K562 (cell line): Measurements from ENCODE around the gene GPAT3. TPM values are rescaled to one million over a fixed set of nuclear protein-coding genes. Genes with fewer than 3 reads are reported as not detected.

Experiments
- BRCA1 ChIP-seq, 2 experiments: fragments of 450-650 bp in 1 of 2; sonication (generic) in 1 of 2; formaldehyde crosslinking in 1 of 2; IDR thresholded peaks; 2 replicates each; pipeline versions ENCODE4 v1.5.0 to v1.6.1; 2017 to 2020; ENCODE audit warnings: mild to moderate bottlenecking in 1 of 2, missing genetic modification reagents in 1 of 2
- CBX5 ChIP-seq: IDR thresholded peaks from 2 replicates; pipeline ENCODE4 v1.6.1; 2014; ENCODE audit warnings: low read depth, borderline replicate concordance
- CHCHD3 ChIP-seq: fragments of 250-450 bp; sonication (Bioruptor Pico); IDR thresholded peaks from 2 replicates; pipeline ENCODE4 v2.1.2; 2022; ENCODE audit warnings: mild to moderate bottlenecking
- DACH1 ChIP-seq: fragments of 450-650 bp; IDR thresholded peaks from 2 replicates; pipeline ENCODE4 v1.6.1; 2018; ENCODE audit not compliant: partially characterized antibody
- E2F3 ChIP-seq: fragments of 250-450 bp; sonication (Bioruptor Pico); IDR thresholded peaks from 2 replicates; pipeline ENCODE4 v1.4.0; 2020; ENCODE audit warnings: mild to moderate bottlenecking
- EGR1 ChIP-seq: fragments of 450-650 bp; conservative IDR thresholded peaks from 2 replicates; pipeline ENCODE4 v1.6.1; 2017; ENCODE audit warnings: mild to moderate bottlenecking
- HDAC1 ChIP-seq, 2 experiments: fragments of 450-650 bp; IDR thresholded peaks; 2 replicates each; pipeline ENCODE4 v1.6.1; 2016 to 2017; ENCODE audit warnings: inconsistent platforms in 1 of 2, mild to moderate bottlenecking in 1 of 2, moderate library complexity in 1 of 2
- HDAC3 ChIP-seq: fragments of 450-650 bp; IDR thresholded peaks from 2 replicates; pipeline ENCODE4 v1.6.1; 2018; ENCODE audit warnings: borderline replicate concordance, mild to moderate bottlenecking, moderate library complexity; ENCODE audit not compliant: partially characterized antibody
- HMGN3 ChIP-seq: IDR thresholded peaks from 2 replicates; pipeline ENCODE4 v1.6.1; 2011; ENCODE audit warnings: borderline replicate concordance, low read depth, mild to moderate bottlenecking, mixed read lengths, low read length; ENCODE audit not compliant: insufficient read length; ENCODE audit errors: extremely low read depth
- HNRNPUL1 ChIP-seq: fragments of 200-400 bp; formaldehyde crosslinking; IDR thresholded peaks from 2 replicates; pipeline ENCODE4 v1.6.1; 2017; ENCODE audit warnings: low read length
- KDM5B ChIP-seq: fragments of 200-600 bp; sonication (generic); IDR thresholded peaks from 2 replicates; pipeline ENCODE4 v1.6.1; 2012; ENCODE audit warnings: low read depth, mild to moderate bottlenecking, moderate library complexity, low read length, control low read depth, inconsistent platforms; ENCODE audit not compliant: insufficient replicate concordance
- L3MBTL2 ChIP-seq: fragments of 450-650 bp; IDR thresholded peaks from 2 replicates; pipeline ENCODE4 v1.6.1; 2016; ENCODE audit warnings: mild to moderate bottlenecking, moderate library complexity
- MBD2 ChIP-seq: sonication (generic); IDR thresholded peaks from 2 replicates; pipeline ENCODE4 v1.6.1; 2016; ENCODE audit warnings: low read depth, borderline replicate concordance
- MCM7 ChIP-seq, 2 experiments: fragments of 450-650 bp; IDR thresholded peaks; 2 replicates each; pipeline ENCODE4 v1.6.1; 2016 to 2018
- MEF2A ChIP-seq: IDR thresholded peaks from 2 replicates; pipeline ENCODE4 v1.6.1; 2011; ENCODE audit warnings: low read depth, mild to moderate bottlenecking, low read length, moderate library complexity; ENCODE audit not compliant: control insufficient read depth
- NCOR1 ChIP-seq: fragments of 450-650 bp; IDR thresholded peaks from 2 replicates; pipeline ENCODE4 v1.6.1; 2016; ENCODE audit warnings: mild to moderate bottlenecking, moderate library complexity
- NFE2 ChIP-seq: IDR thresholded peaks from 2 replicates; pipeline ENCODE4 v1.6.1; 2014; ENCODE audit warnings: antibody characterized with exemption, low read depth
- SMAD1 ChIP-seq: fragments of 150-350 bp; IDR thresholded peaks from 2 replicates; pipeline ENCODE4 v1.6.1; 2014; ENCODE audit warnings: low read length, low read depth; ENCODE audit not compliant: partially characterized antibody
- TBL1XR1 ChIP-seq, 2 experiments: IDR thresholded peaks; 2 replicates each; pipeline ENCODE4 v1.6.1; 2012; ENCODE audit warnings: improper control_type of control experiment in 2 of 2, low read length in 2 of 2, mild to moderate bottlenecking in 1 of 2
- TFAP4 ChIP-seq: sonication (generic); formaldehyde crosslinking; IDR thresholded peaks from 2 replicates; pipeline ENCODE4 v1.8.0; 2022; ENCODE audit warnings: missing genetic modification reagents, mild to moderate bottlenecking, moderate library complexity, borderline replicate concordance
- ZBTB11 ChIP-seq, 3 experiments: fragments of 200-800 bp in 1 of 3; fragments of 250-450 bp in 1 of 3; fragments of 450-650 bp in 1 of 3; sonication (Bioruptor Pico) in 1 of 3; sonication (Bioruptor generic) in 1 of 3; formaldehyde crosslinking in 1 of 3; IDR thresholded peaks; 2 replicates each; pipeline versions ENCODE4 v1.6.1 to v1.8.0; 2016 to 2022; ENCODE audit warnings: mild to moderate bottlenecking in 2 of 3, missing genetic modification characterization in 2 of 3, missing compliant biosample characterization in 1 of 3, moderate library complexity in 1 of 3
- ZBTB17 ChIP-seq: fragments of 450-650 bp; formaldehyde crosslinking; IDR thresholded peaks from 2 replicates; pipeline ENCODE4 v1.4.0; 2020; ENCODE audit warnings: mild to moderate bottlenecking
- ZNF263 ChIP-seq: sonication (generic); formaldehyde crosslinking; IDR thresholded peaks from 2 replicates; pipeline ENCODE4 v1.8.0; 2022; ENCODE audit warnings: mild to moderate bottlenecking, missing genetic modification reagents, borderline replicate concordance
- polyA plus RNA-seq, 8 experiments: library from polyadenylated mRNA; depleted of rRNA in 4 of 8; stranded (reverse) in 5 of 8; unstranded in 3 of 8; fragments of >200 nt; fragmentation: Nextera tagmentation in 2 of 8; fragmentation: Illumina TruSeq in 1 of 8; extraction: Ambion mirVana in 2 of 8; extraction: Trizol in 1 of 8; gene quantifications; 2 replicates each; pipeline versions ENCODE4 v1.2.1 to v1.2.3, GENCODE V29; 2011 to 2014; ENCODE audit warnings: inconsistent platforms in 1 of 8, missing spikeins in 1 of 8
- total RNA-seq, 7 experiments: library from RNA; depleted of rRNA in 6 of 7; stranded (reverse); fragments of >200 nt in 6 of 7; fragmentation: Illumina TruSeq in 2 of 7; extraction: Trizol in 2 of 7; gene quantifications; 2 replicates each; pipeline versions ENCODE4 v1.2.1 to v1.2.3, GENCODE V29; 2011 to 2021; ENCODE audit warnings: low replicate concordance in 1 of 7

The GPAT3 gene
- total and polyA plus RNA-seq, 9 of the 15 experiments (the other 6 are each of a cell fraction or from before 2014, with no cell fraction given): 4.1 to 16.1 (median 13.1) TPM

- TF ChIP-seq ZBTB11 (CRISPR knock-in tag; IDR thresholded peaks at IDR 0.05): 0 out of 6 replicates have a peak, but pooled peaks of 1 of the 3 experiments have one; percentile 14
- TF ChIP-seq HDAC1 (IDR thresholded peaks at IDR 0.05): peak in 1 of 2 experiments; percentile 19; a peak in 1 of 4 replicates
- peak; percentile 23 for TF ChIP-seq DACH1
- no peak for TF ChIP-seq CHCHD3 (CRISPR knock-in tag)
- peak; percentile 56 for TF ChIP-seq KDM5B
- peak; percentile 81 for TF ChIP-seq L3MBTL2
- TF ChIP-seq EGR1: peak; percentile 48
- TF ChIP-seq ZBTB17 (CRISPR knock-in tag): 0 out of 2 replicates have a peak, but pooled peaks have one; percentile 58
- peak; percentile 54 for TF ChIP-seq SMAD1
- TF ChIP-seq CBX5: no peak
- no peak for TF ChIP-seq HDAC3
- TF ChIP-seq TFAP4 (CRISPR knock-in tag): peak; percentile 47; the same call in 1 of the 2 replicates
- TF ChIP-seq E2F3: peak; percentile 55; the same call in 1 of the 2 replicates
- 0 out of 2 replicates have a peak, but pooled peaks have one; percentile 9 for TF ChIP-seq MBD2
- TF ChIP-seq HNRNPUL1: no peak
- 0 out of 4 replicates have a peak, but pooled peaks of 1 of the 2 experiments have one; percentile 13 for TF ChIP-seq TBL1XR1 (IDR thresholded peaks at IDR 0.05; ENCODE audit: low read length in 2 of 2)
- no peak for TF ChIP-seq MCM7 (IDR thresholded peaks at IDR 0.05)
- TF ChIP-seq HMGN3: peak; percentile 83
- TF ChIP-seq ZNF263 (CRISPR knock-in tag): peak; percentile 94
- no peak for TF ChIP-seq NCOR1
- TF ChIP-seq BRCA1 (IDR thresholded peaks at IDR 0.05): no peak
- TF ChIP-seq BRCA1 (CRISPR knock-in tag; IDR thresholded peaks at IDR 0.05): no peak
- TF ChIP-seq NFE2: peak; percentile 28; the same call in 1 of the 2 replicates
- no peak for TF ChIP-seq MEF2A
These were observed at the start of gene GPAT3 (continued) for GRCh38 chr4:83535520-83536361.
